ENCODE results near the gene CCDC71.

The CCDC71 gene

DNA sequence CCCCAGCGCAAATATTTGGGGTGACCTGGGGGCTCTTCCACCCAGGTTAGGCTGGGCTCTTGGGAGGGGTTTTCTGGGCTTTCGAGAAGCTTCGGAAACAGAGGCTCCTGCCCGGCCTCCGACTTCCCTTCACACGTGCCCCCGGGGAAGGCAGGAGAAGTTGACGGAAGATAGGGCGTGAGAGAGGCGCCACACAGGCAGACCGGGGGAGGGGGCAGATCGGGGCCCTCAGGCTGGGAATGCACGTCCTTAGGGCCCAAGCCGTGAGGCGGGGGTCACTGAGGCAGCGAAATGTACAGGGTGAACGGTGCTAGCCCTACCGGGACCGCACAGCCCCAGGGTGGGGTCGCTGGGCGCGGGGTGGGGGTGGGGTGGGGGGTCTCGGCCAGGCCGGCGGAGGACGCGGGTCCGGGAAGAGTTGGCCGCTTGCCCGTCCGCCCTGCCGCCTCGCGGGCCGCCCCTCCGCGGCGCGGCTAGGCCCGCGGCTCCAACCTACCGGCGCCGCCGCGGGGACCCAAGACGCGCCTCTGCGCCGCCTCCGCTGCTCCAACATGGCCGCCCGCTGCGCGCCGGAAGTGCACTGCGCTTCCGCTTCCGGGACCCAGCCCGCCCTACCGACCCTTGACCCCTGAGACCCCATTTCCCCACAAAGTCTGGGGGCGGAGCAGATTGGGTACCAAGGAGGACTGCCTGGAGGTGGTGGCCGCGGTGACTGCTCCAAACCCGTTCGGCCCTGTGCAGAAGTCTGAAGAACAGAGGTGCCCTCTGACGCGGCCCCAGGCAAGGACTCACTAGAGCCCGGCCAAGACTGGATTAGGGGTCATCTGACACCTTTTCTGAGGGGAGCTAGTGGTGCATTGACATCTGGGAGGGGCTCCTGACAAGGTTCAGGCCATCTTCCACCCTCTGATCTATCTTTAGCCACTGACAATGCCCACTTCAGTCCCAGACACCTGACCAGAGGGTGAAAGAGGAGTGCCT is at the start of gene CCDC71:
Gene CCDC71 (minus strand): TSS at position 561 of the 981 bp plus-strand sequence. CDS start 2,123 bp downstream, outside the sequence.
- DNase-seq = peak in 12 of 14 donors; percentile 29 to 77 (median 44)

DNA sequence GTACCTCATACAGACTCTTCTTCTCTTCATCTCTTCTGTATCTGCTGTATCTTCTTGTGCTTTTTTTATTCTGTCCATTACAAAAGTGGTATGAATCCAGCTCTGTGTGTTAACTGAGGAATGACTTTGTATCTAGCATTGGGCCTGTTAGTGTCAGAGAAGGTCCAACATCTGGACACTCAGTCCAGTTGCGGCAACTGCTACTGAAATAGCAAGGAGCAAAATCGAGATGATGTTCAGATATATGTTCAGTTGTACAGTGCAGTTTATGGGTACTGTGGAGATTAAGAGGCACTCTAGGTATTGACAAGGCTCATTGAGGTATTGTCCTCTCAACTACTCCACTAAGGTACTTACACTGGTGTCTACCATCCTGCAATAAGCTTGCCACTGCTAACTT is 47.9 kb upstream of the CCDC71 start:
- DNase-seq = no peak

DNA sequence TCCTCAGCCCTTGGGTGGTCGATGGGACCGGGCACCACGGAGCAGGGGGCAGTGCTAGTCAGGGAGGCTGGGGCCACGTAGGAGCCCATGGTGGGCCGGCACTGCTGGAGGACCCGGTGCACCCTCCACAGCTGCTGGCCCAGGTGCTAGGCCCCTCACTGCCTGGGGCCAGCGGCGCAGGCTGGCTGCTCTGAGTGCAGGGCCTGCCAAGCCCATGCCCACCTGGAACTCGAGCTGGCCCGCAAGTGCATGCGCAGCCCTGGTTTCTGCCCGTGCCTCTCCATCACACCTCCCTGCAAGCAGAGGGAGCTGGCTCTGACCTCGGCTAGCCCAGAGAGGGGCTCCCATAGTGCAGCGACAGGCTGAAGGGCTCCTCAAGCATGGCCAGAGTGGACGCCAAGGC is 47.4 kb upstream of the CCDC71 start:
- no peak for DNase-seq

DNA sequence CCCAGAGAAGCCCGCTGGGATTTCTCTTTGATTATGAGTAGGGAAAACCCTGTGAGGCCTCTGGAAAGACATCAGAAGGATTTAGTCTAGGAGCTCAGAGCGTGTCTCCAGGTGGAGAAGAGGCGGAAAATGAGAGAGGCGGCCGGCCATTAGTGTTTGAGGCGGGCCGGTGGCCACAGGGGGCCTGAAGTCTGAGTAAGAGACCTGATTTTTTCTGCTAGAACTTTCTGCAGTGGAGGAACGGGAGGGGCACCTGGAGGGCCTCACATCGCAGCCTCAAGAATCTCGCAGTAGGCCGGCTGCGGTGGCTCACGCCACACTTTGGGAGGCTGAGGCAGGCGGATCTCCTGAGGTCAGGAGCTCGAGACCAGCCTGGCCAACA is 33.8 kb upstream of the CCDC71 start:
- DNase-seq = no peak

DNA sequence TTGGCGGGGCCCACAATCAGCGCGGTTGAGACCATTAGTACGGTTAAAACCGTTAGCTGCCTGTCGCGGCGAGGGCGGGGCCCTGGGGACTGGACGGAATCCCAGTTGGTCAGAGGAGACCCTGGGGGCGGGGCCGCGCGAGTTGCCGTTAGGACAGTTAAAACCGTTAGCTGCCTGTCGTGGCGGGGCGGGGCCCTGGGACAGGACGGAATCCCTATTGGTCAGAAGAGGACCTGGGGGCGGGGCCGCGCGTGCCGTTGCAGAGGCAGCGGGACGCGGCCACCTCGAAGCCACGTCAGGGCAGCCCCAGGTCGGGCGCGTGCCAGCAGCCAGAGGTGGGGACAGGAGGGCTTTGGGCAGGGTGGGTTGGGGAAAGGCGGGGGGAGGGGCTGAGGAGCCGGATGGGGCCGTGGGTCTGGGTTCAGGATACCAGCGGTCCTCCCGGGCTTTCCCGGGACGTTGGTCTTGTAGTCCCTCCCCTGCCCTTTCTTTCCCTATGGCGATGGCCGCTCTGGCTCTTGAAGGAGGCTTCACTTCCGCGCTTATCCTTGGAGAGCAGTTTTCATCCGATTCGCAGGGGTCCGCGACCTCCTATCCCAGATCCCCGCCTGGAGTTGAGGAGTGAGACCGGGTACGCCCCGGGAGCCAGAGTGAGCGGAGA is 33.2 kb upstream of the CCDC71 start:
- peak in 10 of 14 donors; percentile 7 to 70 (median 26) for DNase-seq

DNA sequence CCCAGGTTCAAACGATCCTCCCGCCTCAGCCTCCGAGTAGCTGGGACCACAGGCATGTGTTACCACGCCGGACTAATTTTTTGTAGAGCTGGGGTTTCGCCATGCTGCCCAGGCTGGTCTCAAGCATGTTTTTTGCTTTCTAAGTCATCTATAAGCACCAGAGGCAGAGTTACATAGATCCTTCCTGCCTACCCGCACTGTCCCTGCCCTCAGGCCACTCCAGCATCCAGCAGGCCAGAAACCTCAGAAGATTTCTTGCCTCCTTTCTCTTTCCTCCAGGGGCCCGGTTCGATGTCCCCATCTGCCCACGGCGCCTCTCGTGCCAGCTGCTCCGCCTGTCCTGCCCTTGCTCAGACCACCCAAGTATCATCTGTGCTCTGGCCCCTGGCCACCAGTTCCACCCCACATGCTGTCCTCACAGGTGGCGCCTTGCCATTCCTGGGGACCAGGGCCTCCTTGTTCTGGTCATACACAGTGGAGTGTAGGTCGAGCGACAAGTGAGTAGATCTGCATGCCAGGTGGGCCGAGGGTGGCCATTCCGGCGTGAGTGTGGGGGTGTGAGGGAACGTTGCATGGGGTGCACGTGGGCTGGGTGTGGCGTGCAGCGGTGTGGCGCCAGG is 32.6 kb upstream of the CCDC71 start:
- no peak for DNase-seq

DNA sequence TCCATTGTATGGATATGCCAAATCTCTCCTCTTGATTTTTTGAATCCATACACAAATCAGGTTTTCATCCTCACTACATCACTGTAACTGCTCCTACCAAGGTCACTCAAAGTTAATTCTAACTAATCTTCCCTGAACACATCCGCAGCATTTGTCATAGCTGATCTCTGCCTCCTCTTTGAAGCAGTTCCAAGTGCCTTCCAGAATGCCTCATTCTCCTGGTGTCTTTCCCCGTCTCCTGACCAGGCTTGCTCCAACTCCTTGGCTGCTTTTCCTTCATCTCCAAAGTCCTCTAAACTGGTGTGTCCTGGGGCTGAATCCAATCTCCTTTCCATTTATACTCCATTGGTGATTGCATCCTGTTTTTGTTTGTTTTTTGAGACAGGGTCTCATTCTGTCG is 32.0 kb upstream of the CCDC71 start:
- DNase-seq = no peak

DNA sequence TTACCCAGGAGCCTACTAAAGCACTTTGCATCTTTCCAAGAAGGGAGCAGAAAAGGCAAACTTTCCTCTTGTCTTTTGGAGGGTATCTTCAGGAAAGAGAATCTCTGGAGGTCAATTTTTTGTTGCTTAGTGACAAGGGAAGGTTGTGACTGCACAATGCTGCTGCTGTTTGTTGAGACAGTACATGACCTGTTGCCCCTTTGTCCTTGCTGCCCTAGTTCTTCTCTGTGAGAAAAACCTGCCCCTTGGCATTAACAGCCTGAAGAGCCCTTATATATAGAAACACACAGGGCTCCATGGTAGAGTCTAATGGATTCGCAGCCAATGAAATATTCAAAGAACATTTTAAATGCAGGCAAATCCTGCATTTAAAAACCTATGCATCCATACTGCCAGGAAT is 25.6 kb upstream of the CCDC71 start:
- no peak for DNase-seq

DNA sequence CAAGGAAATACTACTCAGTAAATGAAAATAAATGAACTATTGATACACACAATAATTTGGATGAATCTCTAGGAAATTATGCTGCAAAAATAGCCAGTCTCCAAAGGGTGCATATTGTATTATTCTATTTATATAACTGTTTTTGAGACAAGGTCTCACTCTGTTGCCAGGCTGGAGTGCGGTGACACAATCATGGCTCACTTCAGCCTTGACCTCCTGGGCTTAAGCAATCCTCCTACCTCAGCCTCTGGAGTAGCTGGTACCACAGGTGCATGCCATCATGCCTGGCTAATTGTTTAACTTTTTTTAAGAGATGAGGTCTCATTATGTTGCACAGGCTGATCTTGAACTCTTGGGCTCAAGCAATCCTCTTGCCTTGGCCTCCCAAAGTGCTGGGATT is 17.7 kb upstream of the CCDC71 start:
- DNase-seq = no peak

DNA sequence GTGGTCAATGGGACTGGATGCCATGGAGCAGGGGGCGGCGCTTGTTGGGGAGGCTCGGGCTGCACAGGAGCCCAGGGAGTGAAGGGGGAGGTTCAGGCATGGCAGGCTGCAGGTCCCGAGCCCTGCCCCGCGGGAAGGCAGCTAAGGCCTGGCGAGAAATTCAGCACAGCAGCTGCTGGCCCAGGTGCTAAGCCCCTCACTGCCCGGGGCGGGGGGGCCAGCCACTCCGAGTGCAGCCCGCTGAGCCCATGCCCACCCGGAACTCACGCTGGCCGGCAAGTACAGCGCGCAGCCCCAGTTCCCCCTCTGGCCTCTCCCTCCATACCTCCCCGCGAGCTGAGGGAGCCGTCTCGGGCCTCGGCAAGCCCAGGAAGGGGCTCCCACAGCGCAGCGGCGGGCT is 16.6 kb upstream of the CCDC71 start:
- DNase-seq = no peak

DNA sequence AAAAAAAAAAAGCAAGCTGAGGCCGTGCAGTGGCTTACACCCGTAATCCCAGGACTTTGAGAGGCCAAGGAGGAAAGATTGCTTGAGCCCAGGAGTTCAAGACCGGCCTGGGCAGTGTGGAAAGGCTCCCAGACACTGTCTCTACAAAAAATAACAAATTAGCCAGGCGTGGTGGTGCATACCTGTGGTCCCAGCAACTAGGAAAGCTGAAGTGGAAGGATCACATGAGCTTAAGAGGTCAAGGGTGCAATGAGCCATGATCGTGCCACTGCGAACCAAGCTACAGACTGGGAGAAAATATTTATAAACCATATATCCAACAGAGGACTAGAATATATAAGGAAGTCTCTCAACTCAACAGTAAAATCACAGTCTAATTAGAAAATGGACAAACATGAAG is 15.2 kb upstream of the CCDC71 start:
- DNase-seq = no peak

DNA sequence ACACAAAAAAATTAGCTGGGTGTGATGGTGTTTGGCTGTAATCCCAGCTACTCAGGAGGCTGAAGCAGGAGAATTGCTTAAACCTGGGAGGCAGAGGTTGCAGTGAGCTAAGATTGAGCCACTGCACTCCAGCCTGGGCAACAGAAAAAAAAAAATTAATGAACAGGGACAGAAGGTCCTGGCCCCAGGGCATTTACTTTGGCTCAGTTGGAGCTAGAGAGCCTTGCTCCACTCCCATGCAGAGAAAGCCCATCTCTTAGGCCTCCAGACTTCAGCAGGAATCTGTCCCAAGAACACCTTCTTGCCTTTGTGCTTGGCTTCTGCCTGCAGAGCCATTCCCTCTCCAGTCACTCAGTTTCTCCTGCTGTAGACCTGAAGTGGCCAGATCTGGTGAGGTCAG is 14.0 kb upstream of the CCDC71 start:
- no peak for DNase-seq

DNA sequence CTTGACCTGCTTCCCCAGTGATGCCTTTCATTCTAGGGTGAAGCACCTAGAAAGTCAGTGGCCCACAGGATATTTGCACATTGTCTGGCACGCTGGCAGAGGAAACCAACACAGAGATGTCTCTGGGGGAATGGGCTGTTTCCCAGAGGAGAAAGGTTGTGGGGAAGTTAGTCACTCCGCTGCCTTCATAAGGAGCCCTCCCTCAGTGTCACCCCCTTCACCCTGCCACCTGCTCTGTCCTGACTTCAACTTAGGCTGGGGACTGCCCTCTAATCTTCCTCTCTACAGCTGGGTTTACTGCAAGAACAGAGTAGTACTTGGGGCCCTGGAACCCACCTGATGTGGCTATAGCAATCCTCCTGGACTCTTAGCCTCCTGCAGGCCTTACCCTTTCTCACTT is 10.9 kb upstream of the CCDC71 start:
- no peak for DNase-seq

DNA sequence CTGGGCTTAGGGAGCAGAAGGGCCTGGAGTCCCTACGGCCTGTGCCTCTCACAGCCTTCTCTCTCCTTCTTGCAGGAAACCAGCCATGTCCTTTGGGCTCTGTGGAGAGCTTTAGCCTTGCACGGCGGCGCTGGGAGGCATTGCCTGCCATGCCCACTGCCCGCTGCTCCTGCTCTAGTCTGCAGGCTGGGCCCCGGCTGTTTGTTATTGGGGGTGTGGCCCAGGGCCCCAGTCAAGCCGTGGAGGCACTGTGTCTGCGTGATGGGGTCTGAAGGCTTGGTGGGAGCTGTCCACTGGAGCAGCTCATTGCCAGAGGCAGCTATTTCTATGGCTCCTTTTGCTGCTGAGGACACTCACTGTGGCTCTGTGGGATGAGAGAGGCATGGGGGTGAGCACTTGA is 9.4 kb upstream of the CCDC71 start:
- DNase-seq = no peak

DNA sequence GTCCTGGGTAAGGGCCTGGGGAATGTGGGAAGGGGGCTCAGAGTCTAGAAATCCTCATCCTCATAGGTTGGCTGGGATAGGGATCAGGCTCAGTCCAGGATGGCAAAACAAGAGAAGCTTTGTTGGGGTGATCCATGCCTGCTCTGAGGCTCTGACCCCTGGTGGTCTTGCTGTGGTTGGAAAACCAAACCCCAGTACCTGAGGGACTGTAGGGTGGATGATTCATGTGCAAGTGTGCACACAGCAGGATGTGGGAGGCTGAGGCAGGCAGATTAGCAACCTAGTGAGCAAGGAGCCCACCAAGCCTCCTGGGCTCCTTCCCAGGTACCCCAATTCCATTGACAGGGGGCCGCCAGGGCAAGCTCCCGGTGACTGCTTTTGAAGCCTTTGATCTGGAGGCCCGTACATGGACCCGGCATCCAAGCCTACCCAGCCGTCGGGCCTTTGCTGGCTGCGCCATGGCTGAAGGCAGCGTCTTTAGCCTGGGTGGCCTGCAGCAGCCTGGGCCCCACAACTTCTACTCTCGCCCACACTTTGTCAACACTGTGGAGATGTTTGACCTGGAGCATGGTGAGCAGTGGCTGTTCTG is 8.4 kb upstream of the CCDC71 start:
- DNase-seq = no peak

DNA sequence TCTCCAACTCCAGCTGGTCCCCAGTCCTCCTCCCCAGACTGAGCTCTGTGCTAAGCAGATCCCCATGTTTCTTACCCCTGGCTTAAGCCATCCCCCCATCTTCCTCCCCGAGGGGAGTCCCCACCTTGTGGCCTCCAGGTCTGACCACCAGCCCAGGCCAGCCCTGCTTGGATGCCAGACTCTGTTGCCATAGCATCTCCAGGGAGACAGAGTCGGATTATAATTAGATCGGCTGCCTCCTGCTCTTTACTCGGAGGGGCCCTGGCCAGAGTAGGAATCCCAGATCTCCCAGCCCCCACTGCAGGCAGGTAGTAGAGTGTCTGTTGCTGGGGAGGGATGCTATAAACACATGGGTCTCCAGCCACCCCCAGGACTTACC is 7.7 kb upstream of the CCDC71 start:
- DNase-seq = no peak

DNA sequence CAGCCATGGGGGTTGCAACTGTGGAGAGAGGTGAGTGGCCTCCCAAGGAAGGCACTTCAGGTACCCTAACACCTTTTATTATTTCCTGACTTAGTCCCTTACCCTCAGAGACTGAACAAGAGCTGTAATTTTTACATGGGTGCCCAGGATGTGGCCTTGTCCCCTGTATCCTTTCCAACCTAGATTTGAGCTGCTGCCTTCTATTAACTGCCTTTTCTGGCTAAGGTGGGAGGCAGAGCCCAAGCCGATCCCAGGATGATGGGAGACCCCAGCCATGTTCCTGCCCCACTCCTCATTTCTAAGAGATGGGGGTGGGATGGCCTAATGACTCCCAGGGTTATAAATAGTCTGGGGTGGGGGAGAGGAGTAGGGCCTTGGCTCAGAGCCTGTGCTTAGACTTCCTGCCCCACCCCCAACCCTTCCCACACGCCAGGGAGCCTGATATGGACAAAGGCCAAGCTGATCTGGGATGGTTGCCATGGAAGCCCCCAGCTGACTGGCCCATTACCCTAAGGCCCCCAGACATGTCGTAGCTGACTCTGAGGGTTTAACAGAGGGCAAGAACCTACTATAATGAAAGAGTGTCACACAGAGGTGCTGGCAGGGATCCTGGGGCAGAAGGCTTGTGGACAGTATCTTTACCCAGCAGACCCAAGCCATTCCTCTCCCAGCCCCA is 7.1 kb upstream of the CCDC71 start:
- no peak for DNase-seq

DNA sequence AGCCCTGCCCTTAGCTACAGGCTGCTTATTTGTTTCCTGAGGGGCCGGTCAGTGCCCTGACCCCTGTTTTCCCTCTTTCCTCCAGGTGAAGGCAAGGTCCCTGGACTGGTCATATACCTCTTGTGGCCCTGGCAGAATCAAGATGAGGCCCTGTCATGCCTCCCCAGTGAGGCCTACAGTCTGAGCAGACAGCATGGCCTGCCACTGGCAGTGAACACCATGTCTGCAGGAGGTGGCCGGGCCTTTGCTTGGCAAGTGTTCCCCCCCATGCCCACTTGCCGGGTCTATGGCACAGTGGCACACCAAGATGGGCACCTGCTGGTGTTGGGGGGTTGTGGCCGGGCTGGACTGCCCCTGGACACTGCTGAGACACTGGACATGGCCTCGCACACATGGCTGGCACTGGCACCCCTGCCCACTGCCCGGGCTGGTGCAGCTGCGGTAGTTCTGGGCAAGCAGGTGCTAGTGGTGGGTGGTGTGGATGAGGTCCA is 6.5 kb upstream of the CCDC71 start:
- DNase-seq = peak in 1 of 14 donors; percentile 34

DNA sequence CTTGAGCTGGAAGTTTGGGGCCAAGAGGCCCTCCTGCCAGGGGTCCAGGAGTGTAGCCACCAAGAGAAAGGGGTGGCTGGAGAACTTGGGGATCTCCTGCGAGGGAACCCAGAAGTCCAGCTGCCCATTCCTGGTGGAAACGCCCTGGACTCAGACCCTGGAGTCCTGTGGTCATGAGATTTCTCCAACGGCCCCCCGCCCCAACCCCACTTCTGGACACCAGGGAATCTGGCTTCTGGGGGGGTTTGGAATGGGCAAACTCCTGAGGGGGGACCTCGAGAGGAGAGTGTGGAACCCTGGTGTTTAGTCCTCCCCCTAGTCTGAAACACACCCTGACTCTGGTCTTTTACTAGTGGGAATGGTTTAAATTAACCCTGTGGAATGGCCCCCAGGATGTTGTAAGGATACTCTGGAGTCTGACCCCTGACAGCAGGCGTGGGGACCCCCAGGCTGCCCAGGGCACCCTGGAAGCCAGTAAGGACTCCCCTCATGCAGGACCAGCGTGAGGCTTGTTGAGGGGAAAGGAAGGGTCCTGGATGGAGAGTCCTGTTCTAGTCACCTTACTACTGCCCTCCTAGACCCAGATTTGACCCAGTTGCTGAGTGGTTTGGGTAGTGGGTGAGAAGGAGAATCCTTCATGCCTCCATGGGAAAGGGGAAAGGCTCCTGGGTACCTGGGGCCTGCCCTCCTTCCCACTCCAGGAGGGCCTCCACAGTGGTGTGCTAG is 5.8 kb upstream of the CCDC71 start:
- DNase-seq = no peak

DNA sequence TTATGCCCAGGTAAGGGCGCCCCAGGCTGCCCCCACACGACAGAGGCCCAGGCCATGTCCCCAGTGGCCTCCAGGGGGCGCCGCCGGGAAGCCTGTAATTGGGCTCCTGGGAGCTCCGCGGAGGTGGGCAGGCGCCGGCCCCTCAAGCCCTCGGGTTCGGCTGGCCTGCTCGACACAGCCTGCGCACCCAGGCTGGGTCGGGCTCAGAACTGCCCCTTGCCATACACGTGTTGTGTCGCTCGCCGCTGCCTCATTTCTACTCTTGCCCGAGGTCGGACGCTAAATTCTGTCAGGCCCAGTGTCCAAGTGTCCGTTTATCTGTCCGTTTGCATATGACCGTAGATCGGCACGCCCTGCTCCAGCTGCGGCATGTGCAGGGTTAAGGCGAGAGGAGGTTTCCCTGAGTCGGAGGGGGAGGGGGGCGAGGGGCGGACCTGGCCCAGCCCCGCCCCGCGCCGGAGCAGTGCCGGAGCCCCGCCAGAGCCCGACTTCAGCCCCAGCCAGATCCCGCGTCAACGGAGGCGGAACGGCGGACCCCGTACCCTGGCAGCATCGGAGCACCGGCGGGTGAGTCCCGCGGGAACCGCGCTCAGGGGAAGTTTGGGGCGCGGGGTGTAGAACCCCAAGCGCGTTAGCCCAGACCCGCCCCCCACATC is 5.1 kb upstream of the CCDC71 start, which contains the start of gene KLHDC8B:
Gene KLHDC8B (plus strand): TSS at position 480 of the 656 bp plus-strand sequence. CDS start 1,172 bp downstream, outside the sequence.
- peak in 12 of 14 donors; percentile 30 to 77 (median 64) for DNase-seq

DNA sequence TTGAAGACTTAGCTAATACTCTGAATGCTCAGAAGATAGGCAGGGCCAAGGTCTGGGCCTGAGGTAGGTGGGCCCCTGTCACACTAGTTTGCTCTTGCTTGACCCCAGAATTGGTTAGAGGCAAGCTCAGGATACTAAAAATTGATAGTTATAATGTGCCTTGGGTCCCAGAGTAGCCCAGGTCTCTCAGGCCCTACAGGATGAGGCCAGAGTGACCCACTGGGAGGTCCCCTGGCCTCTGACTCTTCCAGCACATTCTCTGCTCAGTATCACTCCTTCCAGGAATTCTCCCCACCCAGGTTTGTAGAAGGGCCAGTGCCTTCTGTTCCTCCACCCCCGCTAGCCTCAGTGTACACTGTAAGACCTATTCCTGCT is 4.6 kb upstream of the CCDC71 start:
- DNase-seq = no peak

All from C1 segment of cervical spinal cord (tissue), 14 donors.